Muscle of back (tissue), 11 donors: ENCODE results near the gene TMEM51. TPM values are rescaled to one million over a fixed set of nuclear protein-coding genes. Genes with fewer than 3 reads are reported as not detected.

Experiments used
- DNase-seq, 3 donors: peaks; one replicate each; pipeline versions ENCODE4 v3.0.0 to v3.0.0-alpha.2; 2013
- polyA plus RNA-seq, 10 donors: library from polyadenylated mRNA; unstranded; fragments of 120-200 nt; gene quantifications; one replicate each; pipeline ENCODE4 v1.2.1, GENCODE V29; 2013; ENCODE audit not compliant: insufficient read length in 10 of 10

Gene TMEM51
- polyA plus RNA-seq, 10 donors: 5.4 to 8.5 (median 7.3) TPM

GRCh38 chr1:15195420-15196052, 42.0 kb downstream of the TMEM51 start:
- no peak for DNase-seq

GRCh38 chr1:15196069-15196468, 42.5 kb downstream of the TMEM51 start:
- DNase-seq: no peak

- no peak for DNase-seq
Observed at GRCh38 chr1:15196807-15197530, 43.4 kb downstream of the TMEM51 start.

- DNase-seq: no peak
Observed at GRCh38 chr1:15197591-15198447, 44.3 kb downstream of the TMEM51 start.

GRCh38 chr1:15198684-15199083, 45.1 kb downstream of the TMEM51 start:
- no peak for DNase-seq

GRCh38 chr1:15201221-15201620, 47.7 kb downstream of the TMEM51 start:
- DNase-seq: no peak

- no peak for DNase-seq
Observed at GRCh38 chr1:15201849-15202551, 48.5 kb downstream of the TMEM51 start.

GRCh38 chr1:15204931-15205330, 51.4 kb downstream of the TMEM51 start:
- no peak for DNase-seq

GRCh38 chr1:15205586-15206346, 52.2 kb downstream of the TMEM51 start:
- no peak for DNase-seq

GRCh38 chr1:15206418-15207030, 53.0 kb downstream of the TMEM51 start:
- DNase-seq: no peak

GRCh38 chr1:15207031-15207828, 53.7 kb downstream of the TMEM51 start:
- no peak for DNase-seq

- DNase-seq: no peak
Observed at GRCh38 chr1:15207829-15208429, 54.4 kb downstream of the TMEM51 start.

- no peak for DNase-seq
Observed at GRCh38 chr1:15210651-15211375, 57.3 kb downstream of the TMEM51 start.

GRCh38 chr1:15211424-15211823, 57.9 kb downstream of the TMEM51 start:
- DNase-seq: no peak

- no peak for DNase-seq
Observed at GRCh38 chr1:15212216-15212953, 58.8 kb downstream of the TMEM51 start.

GRCh38 chr1:15212954-15213291, 59.4 kb downstream of the TMEM51 start:
- DNase-seq: no peak

GRCh38 chr1:15213341-15213821, 59.8 kb downstream of the TMEM51 start:
- DNase-seq: peak; percentile 29 to 72 (median 52)

GRCh38 chr1:15214527-15214926, 61.0 kb downstream of the TMEM51 start:
- DNase-seq: peak; percentile 61 to 92 (median 83)
